Measurements from ENCODE around the gene TMTC4. TPM values are rescaled to one million over a fixed set of nuclear protein-coding genes. Genes with fewer than 3 reads are reported as not detected.
"Not testable (repeated sequence)": the region's sequence is repeated elsewhere in the genome, so short reads cannot be mapped to it uniquely, and the experiment has no call there.

TMTC4 gene
- total RNA-seq, 1 experiment from 2014 or later = 35.3 TPM

- no peak for DNase-seq (ENCODE audit: low read depth)
- in situ Hi-C loops (cut with HindIII; ENCODE audit: low pct_unique_long_range_greater_than_20kb, low sequenced_read_pairs) = no loop called here
Measured at GRCh38 chr13:100637796-100638195, 36.8 kb downstream of the TMTC4 start.

- in situ Hi-C loops (cut with HindIII; ENCODE audit: low pct_unique_long_range_greater_than_20kb, low sequenced_read_pairs) = no loop called here
- no peak for DNase-seq (ENCODE audit: low read depth)
Measured at GRCh38 chr13:100637380-100637779, 37.2 kb downstream of the TMTC4 start.

GRCh38 chr13:100636441-100636840 lies 38.2 kb downstream of the TMTC4 start:
- no peak for DNase-seq (ENCODE audit: low read depth)
- in situ Hi-C loops (cut with HindIII; ENCODE audit: low pct_unique_long_range_greater_than_20kb, low sequenced_read_pairs) = no loop called here

GRCh38 chr13:100636004-100636403 lies 38.6 kb downstream of the TMTC4 start:
- no peak for DNase-seq (ENCODE audit: low read depth)
- in situ Hi-C loops (cut with HindIII; ENCODE audit: low pct_unique_long_range_greater_than_20kb, low sequenced_read_pairs) = no loop called here

- DNase-seq (ENCODE audit: low read depth) = no peak
- in situ Hi-C loops (cut with HindIII; ENCODE audit: low pct_unique_long_range_greater_than_20kb, low sequenced_read_pairs) = no loop called here
Measured at GRCh38 chr13:100634696-100635095, 39.9 kb downstream of the TMTC4 start.

GRCh38 chr13:100633461-100633860 lies 41.1 kb downstream of the TMTC4 start:
- in situ Hi-C loops (cut with HindIII; ENCODE audit: low pct_unique_long_range_greater_than_20kb, low sequenced_read_pairs) = no loop called here
- peak; percentile 8 for DNase-seq (ENCODE audit: low read depth)

- in situ Hi-C loops (cut with HindIII; ENCODE audit: low pct_unique_long_range_greater_than_20kb, low sequenced_read_pairs) = no loop called here
- DNase-seq (ENCODE audit: low read depth) = no peak
Measured at GRCh38 chr13:100630555-100630954, 44.0 kb downstream of the TMTC4 start.

- in situ Hi-C loops (cut with HindIII; ENCODE audit: low pct_unique_long_range_greater_than_20kb, low sequenced_read_pairs) = no loop called here
- DNase-seq (ENCODE audit: low read depth) = no peak
Measured at GRCh38 chr13:100627120-100627519, 47.5 kb downstream of the TMTC4 start.

- in situ Hi-C loops (cut with HindIII; ENCODE audit: low pct_unique_long_range_greater_than_20kb, low sequenced_read_pairs) = no loop called here
- no peak for DNase-seq (ENCODE audit: low read depth)
Measured at GRCh38 chr13:100625447-100625846, 49.1 kb downstream of the TMTC4 start.

- no peak for DNase-seq (ENCODE audit: low read depth)
- in situ Hi-C loops (cut with HindIII; ENCODE audit: low pct_unique_long_range_greater_than_20kb, low sequenced_read_pairs) = no loop called here
Measured at GRCh38 chr13:100620792-100621191, 53.8 kb downstream of the TMTC4 start.

- DNase-seq (ENCODE audit: low read depth) = no peak
- in situ Hi-C loops (cut with HindIII; ENCODE audit: low pct_unique_long_range_greater_than_20kb, low sequenced_read_pairs) = no loop called here
Measured at GRCh38 chr13:100619940-100620339, 54.7 kb downstream of the TMTC4 start.

GRCh38 chr13:100618897-100619296 lies 55.7 kb downstream of the TMTC4 start:
- DNase-seq (ENCODE audit: low read depth); in situ Hi-C loops (cut with HindIII; ENCODE audit: low pct_unique_long_range_greater_than_20kb, low sequenced_read_pairs): not testable (repeated sequence)

GRCh38 chr13:100613031-100613430 lies 61.6 kb downstream of the TMTC4 start:
- DNase-seq (ENCODE audit: low read depth) = no peak
- in situ Hi-C loops (cut with HindIII; ENCODE audit: low pct_unique_long_range_greater_than_20kb, low sequenced_read_pairs) = no loop called here

GRCh38 chr13:100611678-100612492 lies 62.7 kb downstream of the TMTC4 start:
- in situ Hi-C loops (cut with HindIII; ENCODE audit: low pct_unique_long_range_greater_than_20kb, low sequenced_read_pairs) = no loop called here

GRCh38 chr13:100610391-100611347 lies 63.9 kb downstream of the TMTC4 start:
- DNase-seq (ENCODE audit: low read depth) = no peak
- in situ Hi-C loops (cut with HindIII; ENCODE audit: low pct_unique_long_range_greater_than_20kb, low sequenced_read_pairs) = no loop called here

More at GRCh38 chr13:100611678-100612492, 62.7 kb downstream of the TMTC4 start:
- DNase-seq (ENCODE audit: low read depth) = no peak

GRCh38 chr13:100608906-100609305 lies 65.7 kb downstream of the TMTC4 start:
- no peak for DNase-seq (ENCODE audit: low read depth)
- in situ Hi-C loops (cut with HindIII; ENCODE audit: low pct_unique_long_range_greater_than_20kb, low sequenced_read_pairs) = no loop called here

- in situ Hi-C loops (cut with HindIII; ENCODE audit: low pct_unique_long_range_greater_than_20kb, low sequenced_read_pairs) = no loop called here
- no peak for DNase-seq (ENCODE audit: low read depth)
Measured at GRCh38 chr13:100608489-100608888, 66.1 kb downstream of the TMTC4 start.

- no peak for DNase-seq (ENCODE audit: low read depth)
- in situ Hi-C loops (cut with HindIII; ENCODE audit: low pct_unique_long_range_greater_than_20kb, low sequenced_read_pairs) = no loop called here
Measured at GRCh38 chr13:100604918-100605710, 69.5 kb downstream of the TMTC4 start.
